ENCODE data around the gene OR5L1. TPM values are rescaled to one million over a fixed set of nuclear protein-coding genes. Genes with fewer than 3 reads are reported as not detected.

OR5L1 gene
- total RNA-seq, 1 experiment from 2014 or later = not detected

- Histone ChIP-seq H3K36me3 (ENCODE audit: insufficient read depth, low read length, poor library complexity, severe bottlenecking) (no peaks in the 10 kb centered on the region), H3K4me1 (ENCODE audit: insufficient read depth, low read length, poor library complexity, severe bottlenecking) (no peaks in the 10 kb centered on the region), H3K4me3 (ENCODE audit: low read depth, low read length, poor library complexity, severe bottlenecking) (no peak overlapping the region), H3K27ac (ENCODE audit: low read depth, low read length, poor library complexity, severe bottlenecking) (no peak overlapping the region), H3K27me3 (replicated peaks; ENCODE audit: insufficient read depth, low read depth, low read length, poor library complexity) (no peaks in the 10 kb centered on the region), H3K9me3 (ENCODE audit: low read depth, low read length, poor library complexity, severe bottlenecking) (peaks cover 12% of the 10 kb centered on the region)
- no TSS peak for BruUV-seq (replicated peaks)
- POLR2A ChIA-PET (ENCODE audit: low non-redundant PET) = no interaction called here
- DNase-seq (ENCODE audit: low spot score) = no peak
- CTCF ChIA-PET = no interaction called here
- intact Hi-C loops (cut with micrococcal nuclease; ENCODE audit: unreplicated experiment) = no loop called here
- no peak for TF ChIP-seq CTCF (conservative IDR thresholded peaks at IDR 0.05; ENCODE audit: low read depth, low read length)
- no peak for TF ChIP-seq EZH2 (IDR thresholded peaks at IDR 0.05; ENCODE audit: borderline replicate concordance, low read depth, low read length, poor library complexity, severe bottlenecking)
Observed at GRCh38 chr11:55793321-55793720, 17.8 kb upstream of the OR5L1 start.

GRCh38 chr11:55795256-55795655 is 15.9 kb upstream of the OR5L1 start, which contains the start of gene OR5D14:
Gene OR5D14, plus strand, starts transcription at chr11:55795556. Its CDS starts 0 bp downstream, at chr11:55795556.
- Histone ChIP-seq H3K4me3 (ENCODE audit: low read depth, low read length, poor library complexity, severe bottlenecking) (no peak within 1 kb of the TSS), H3K27ac (ENCODE audit: low read depth, low read length, poor library complexity, severe bottlenecking) (no peak within 1 kb of the TSS), H3K4me1 (ENCODE audit: insufficient read depth, low read length, poor library complexity, severe bottlenecking) (no peaks in the 10 kb centered on the region), H3K27me3 (replicated peaks; ENCODE audit: insufficient read depth, low read depth, low read length, poor library complexity) (no peaks in the 10 kb centered on the region), H3K36me3 (ENCODE audit: insufficient read depth, low read length, poor library complexity, severe bottlenecking) (no peaks in the 10 kb centered on the region), H3K9me3 (ENCODE audit: low read depth, low read length, poor library complexity, severe bottlenecking) (peaks cover 13% of the 10 kb centered on the region)
- TF ChIP-seq CTCF (conservative IDR thresholded peaks at IDR 0.05; ENCODE audit: low read depth, low read length) = no peak
- TF ChIP-seq EZH2 (IDR thresholded peaks at IDR 0.05; ENCODE audit: borderline replicate concordance, low read depth, low read length, poor library complexity, severe bottlenecking) = no peak
- no peak for DNase-seq (ENCODE audit: low spot score)
- ChIA-PET POLR2A (ENCODE audit: low non-redundant PET) (no interaction called here), CTCF (no interaction called here)
- intact Hi-C loops (cut with micrococcal nuclease; ENCODE audit: unreplicated experiment) = no loop called here
- BruUV-seq (replicated peaks) = no TSS peak

DNA sequence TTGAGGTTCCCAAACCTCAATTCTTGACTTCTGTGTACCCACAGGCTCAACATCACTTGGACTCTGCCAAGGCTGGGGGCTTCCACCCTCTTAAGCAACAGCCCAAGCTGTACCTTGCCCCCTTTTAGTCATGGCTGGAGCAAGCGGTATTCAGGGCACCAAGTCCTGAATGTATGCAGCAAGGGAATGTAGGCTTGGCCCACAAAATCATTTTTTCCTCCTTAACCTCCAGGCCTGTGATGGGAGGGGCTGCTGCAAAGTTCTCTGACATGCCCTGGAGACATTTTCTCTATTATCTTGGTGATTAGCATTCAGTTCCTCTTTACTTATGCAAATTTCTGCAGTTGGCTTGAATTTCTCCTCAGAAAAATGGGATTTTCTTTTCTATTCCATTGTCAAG is 4.9 kb upstream of the OR5L1 start:
- POLR2A ChIA-PET (ENCODE audit: low non-redundant PET) = no interaction called here
- BruUV-seq (replicated peaks) = no TSS peak
- H3K4me1 ChIP-seq (ENCODE audit: insufficient read depth, low read length, poor library complexity, severe bottlenecking) = no peaks in the 10 kb centered on the region
- H3K36me3 ChIP-seq (ENCODE audit: insufficient read depth, low read length, poor library complexity, severe bottlenecking) = no peaks in the 10 kb centered on the region
- H3K9me3 ChIP-seq (ENCODE audit: low read depth, low read length, poor library complexity, severe bottlenecking) = peaks cover 9% of the 10 kb centered on the region
- TF ChIP-seq CTCF (conservative IDR thresholded peaks at IDR 0.05; ENCODE audit: low read depth, low read length) (no peak), EZH2 (IDR thresholded peaks at IDR 0.05; ENCODE audit: borderline replicate concordance, low read depth, low read length, poor library complexity, severe bottlenecking) (no peak)
- H3K27me3 ChIP-seq (replicated peaks; ENCODE audit: insufficient read depth, low read depth, low read length, poor library complexity) = no peaks in the 10 kb centered on the region
- CTCF ChIA-PET = no interaction called here
- intact Hi-C loops (cut with micrococcal nuclease; ENCODE audit: unreplicated experiment) = no loop called here
- no peak for DNase-seq (ENCODE audit: low spot score)
- H3K27ac ChIP-seq (ENCODE audit: low read depth, low read length, poor library complexity, severe bottlenecking) = no peak overlapping the region
- no peak overlapping the region for H3K4me3 ChIP-seq (ENCODE audit: low read depth, low read length, poor library complexity, severe bottlenecking)
